Left hindlimb (tissue), 1 donor: ENCODE results near the gene MEGF6.
A peak's percentile ranks its signal among the peaks of the same experiment; 100 is the strongest.

Source experiments
- DNase-seq: peaks from one replicate; pipeline ENCODE4 v3.0.0-alpha.2; 2018

Gene MEGF6

GRCh38 chr1:3477241-3477995 lies 133.9 kb downstream of the MEGF6 start:
- no peak for DNase-seq

DNA sequence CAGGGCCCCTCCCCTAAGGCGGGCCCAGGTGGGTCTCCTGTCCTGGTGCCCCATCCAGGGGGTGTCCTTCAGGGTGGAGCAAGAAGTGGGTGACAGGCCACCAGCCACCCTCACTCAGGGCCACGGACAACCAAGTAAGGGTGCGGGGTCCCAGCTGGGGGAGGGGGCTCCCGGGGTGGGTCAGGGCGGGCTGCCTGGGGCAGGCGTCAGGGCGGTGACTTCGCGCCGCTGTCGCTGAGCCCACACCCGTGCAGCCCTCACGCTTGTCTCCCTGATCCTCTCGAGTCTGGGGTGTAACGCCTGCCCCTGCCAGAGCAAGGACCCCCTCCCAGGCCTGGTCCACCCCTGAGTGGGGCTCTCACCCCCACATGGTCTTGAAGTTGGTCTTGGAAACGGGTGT lies 134.6 kb downstream of the MEGF6 start:
- DNase-seq, result no peak

GRCh38 chr1:3475839-3476573 lies 135.3 kb downstream of the MEGF6 start:
- no peak for DNase-seq

- DNase-seq, result no peak
Measured at GRCh38 chr1:3474421-3474820, 136.9 kb downstream of the MEGF6 start.

GRCh38 chr1:3474016-3474415 lies 137.3 kb downstream of the MEGF6 start:
- no peak for DNase-seq

DNA sequence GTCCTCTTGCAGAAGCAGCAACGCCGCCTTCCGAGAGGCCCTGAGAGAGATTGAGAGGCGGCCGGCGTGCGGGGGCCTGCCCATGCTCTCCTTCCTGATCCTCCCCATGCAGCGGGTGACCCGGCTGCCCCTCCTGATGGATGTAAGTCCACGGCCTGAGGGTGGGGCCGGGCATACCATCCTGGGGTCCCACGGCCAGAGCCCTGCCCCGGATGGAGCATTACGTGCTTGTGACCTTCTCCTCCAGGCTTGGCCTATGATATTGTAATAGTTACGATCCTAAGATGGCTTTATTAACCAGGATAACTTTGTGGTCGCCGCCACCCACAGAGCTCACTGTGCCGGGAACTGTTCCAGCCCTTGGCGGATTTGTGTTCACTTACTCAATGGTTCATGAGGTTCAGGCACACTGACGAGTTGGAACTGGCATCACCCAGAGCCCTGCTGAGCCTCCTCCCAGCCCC lies 137.9 kb downstream of the MEGF6 start:
- DNase-seq, result peak; percentile 73

DNA sequence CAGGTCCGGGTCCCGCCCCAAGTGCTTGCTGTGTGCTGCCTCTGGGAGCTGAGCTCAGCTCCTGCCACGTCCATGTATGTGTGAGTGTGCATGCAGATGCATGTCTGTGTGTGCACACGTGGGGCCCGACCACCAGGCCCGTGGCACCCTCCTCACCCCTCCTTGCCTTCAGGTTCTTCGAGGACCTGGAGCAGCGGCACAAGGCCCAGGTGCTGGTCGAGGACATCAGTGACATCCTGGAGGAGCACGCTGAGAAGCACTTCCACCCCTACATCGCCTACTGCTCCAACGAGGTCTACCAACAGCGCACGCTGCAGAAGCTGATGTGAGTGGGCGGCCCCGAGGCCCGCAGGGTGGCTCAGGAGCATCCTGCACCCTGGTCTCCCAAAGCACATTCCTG lies 138.4 kb downstream of the MEGF6 start:
- DNase-seq, result no peak

GRCh38 chr1:3472088-3472850 lies 139.0 kb downstream of the MEGF6 start:
- DNase-seq, result peak; percentile 10

- DNase-seq, result peak; percentile 59
Measured at GRCh38 chr1:3471356-3472087, 139.8 kb downstream of the MEGF6 start.

- DNase-seq, result peak; percentile 18
Measured at GRCh38 chr1:3470650-3471355, 140.5 kb downstream of the MEGF6 start.

DNA sequence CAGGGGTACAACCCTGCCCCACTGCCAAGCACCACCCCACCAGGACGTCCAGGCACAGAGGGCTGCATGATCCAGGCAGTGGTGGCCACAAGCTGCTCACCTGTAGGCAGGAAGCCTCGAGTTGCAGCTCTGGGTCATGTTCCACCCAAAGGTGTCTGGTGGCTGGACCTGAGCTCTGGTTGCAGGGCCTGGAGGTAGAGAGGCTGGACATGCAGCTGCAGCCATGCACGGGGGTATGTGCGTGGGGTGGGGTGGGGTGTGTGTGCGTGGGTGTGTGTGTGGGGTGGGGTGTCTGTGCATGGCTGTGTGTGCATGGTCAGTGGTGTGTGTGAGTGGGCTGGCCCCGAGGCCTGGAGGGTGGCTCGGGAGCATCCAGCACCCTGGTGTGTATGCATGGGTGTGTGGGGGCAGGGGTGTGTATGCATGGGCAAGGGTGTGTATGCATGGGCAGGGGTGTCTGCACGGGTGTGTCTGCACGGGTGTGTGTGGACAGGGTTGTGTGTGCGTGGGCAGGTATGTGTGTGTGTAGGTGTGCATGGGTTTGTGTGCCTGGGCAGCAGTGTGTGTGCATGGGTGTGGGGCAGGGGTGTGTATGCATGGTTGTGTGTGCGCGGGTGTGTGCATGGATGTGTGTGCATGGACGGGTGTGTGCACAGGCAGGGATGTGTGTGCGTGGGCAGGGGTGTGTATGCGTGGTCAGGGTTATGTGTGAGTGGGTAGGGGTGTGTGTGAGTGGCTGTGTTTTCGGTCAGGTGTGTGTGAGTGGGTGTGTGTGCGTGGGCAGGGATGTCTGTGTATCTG lies 141.3 kb downstream of the MEGF6 start:
- peak; percentile 24 for DNase-seq

- DNase-seq, result peak; percentile 24
Measured at GRCh38 chr1:3469104-3469848, 142.0 kb downstream of the MEGF6 start.

DNA sequence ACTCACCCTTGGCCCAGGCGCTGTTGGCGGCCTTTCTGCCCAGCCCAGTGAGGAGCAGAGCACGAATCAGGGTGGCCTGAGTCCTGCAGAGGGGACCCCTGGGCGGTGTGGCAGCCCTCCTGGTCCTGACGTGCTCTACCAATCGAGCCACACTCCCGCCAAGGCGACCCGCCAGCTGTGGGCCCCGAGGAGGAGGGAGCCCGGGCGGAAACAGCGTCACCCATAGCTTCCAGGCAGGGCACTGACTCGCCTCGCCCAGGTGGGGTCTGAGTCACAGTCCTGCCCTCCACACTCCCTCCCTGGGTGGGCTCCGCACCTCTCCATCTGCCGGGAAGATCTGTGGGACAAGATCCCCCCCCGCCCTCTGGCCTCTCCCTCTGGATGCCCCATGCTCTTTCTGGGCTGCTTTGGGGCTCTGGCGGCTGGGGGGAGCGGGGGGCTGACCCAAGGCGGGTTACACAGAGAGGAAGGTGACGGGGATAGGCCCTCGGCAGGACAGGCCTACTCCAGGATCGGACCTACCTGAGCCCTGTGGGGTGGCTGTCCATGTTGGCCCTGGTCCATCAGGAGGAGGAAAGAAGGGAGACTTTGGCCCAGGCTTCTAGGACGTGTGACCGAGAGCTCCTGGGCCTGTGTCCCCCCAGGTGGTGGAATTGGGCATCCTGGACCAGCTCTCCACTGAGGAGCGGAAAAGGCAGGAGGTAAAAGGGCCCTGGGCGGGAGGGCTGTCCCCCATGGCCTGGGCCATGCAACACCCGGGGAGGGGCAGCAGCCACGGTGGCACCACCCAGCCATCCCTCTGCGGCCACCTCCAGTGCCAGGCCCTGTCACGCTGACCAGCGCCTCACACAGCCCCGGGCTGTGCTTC lies 142.8 kb downstream of the MEGF6 start:
- peak; percentile 29 for DNase-seq

DNA sequence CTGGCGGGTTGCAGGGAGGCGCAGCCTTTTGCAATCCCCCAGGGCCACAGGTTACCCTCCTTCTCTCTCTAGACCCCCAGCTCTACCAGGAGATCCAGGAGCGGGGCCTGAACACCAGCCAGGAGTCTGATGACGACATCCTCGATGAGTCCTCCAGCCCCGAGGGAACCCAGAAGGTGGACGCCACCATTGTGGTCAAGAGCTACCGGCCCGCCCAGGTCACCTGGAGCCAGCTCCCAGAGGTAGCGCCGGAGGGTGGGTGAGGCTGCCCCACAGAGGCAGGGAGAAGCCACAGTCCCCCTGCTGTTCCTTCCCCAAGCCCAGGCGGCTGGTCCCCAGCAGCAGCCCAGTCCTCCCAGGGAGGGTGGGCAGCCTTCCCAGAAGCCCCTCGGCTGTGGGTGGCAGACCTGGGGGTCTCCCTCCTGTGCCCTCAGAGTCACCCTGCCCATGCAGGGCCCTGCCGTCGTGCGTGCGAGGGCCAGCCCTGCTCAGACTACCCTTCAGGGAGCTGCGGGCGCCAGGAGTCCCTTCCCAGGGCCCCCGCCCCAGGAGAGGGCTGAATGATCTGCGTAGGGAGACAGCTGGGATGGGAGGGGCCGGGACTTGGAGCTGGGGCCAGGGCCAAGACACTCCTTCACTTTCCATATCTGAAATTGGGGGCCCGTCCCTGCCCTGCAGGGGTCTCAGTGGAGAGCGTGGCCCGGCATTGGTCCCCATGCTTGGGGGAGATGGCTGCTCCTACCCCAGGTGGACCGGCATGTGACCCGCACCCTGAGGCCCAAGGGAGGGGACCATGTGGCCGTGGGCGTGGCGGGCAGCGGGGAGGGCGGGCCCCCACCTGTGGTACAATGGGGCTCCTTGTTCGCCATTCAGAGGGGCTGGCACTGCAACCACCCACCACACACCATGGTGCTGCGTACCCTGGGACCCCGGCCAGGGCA lies 143.9 kb downstream of the MEGF6 start:
- peak; percentile 37 for DNase-seq

DNA sequence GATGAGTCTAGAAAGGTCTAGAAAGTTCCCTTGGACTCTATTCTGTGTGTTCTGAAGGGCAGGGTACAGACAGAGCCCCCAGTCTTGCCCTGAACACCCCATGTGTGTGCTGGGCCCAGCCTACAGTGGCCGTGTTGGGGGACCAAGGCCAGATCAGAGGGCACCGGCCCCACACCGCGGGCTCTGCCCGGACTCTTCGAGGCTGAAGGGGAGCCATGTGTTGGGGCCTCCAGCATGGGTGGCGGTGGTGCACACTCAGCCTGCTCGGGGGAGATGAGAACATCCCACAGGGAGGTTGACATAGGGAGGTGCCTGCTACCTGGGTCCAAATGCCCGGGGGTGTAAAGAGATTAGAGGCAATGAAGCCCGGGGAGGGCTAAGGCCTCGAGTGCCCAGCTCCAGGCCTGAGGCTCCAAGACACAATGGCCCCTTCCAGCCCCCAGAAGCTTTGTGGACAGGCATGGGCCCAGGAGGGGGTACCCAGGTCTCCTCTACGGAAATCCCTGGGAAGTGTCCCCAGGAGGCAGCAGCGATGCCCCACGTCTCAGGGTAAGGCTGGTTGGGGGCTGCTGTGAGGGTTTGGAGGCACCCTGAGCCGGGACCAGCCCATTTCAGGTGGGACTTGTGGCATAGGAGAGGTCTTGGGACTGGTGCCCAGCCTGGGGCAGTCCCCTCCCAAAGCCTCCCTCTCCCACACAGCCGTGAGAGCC lies 144.8 kb downstream of the MEGF6 start:
- peak; percentile 9 for DNase-seq

- peak; percentile 13 for DNase-seq
Measured at GRCh38 chr1:3465935-3466321, 145.4 kb downstream of the MEGF6 start.

DNA sequence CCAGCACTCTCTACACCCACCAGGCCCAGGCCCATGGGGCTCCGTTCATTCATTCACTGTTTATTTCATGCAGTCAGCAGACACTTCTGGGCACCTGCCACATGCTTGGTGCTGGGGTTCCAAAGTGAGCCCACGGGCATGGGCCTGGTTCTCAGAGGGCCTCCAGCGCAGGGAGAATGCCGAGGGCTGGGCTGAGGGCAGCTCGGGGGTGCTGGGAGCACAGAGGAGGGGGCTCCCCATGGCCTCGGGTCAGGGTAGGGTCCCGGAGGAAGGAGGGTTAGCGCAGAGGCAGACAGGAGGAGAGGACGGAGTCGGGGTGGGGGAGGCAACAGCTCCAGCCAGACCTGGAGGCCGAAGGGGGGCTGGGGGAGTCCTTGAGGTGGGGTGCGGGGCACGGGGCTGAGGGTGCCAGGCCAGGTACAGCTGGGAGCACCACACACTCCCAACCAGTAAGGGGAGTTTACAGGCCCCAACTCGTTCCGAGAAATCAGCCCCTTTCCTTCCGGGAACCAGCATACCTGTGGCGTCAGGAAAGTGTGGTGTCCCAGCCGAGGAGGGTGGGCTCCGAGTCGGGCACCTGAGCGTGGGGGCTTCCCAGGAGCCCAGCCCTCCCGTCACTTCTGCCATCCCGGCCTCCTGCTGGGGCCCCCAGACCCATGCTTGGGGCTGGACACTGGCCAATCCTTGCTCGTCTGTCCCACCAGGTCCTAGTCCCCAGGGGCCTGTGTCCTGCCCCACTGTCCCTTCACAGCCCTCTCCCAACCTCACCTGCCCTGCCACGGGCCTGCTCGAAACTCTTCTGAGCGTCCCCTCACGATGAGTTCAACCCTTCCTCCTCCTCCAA lies 146.0 kb downstream of the MEGF6 start:
- DNase-seq, result peak; percentile 17
